ENCODE data around the gene MCC. TPM values are rescaled to one million over a fixed set of nuclear protein-coding genes. Genes with fewer than 3 reads are reported as not detected.

The MCC gene
- total and polyA plus RNA-seq, 7 donors = 1.4 to 13.8 (median 4.4) TPM

DNA sequence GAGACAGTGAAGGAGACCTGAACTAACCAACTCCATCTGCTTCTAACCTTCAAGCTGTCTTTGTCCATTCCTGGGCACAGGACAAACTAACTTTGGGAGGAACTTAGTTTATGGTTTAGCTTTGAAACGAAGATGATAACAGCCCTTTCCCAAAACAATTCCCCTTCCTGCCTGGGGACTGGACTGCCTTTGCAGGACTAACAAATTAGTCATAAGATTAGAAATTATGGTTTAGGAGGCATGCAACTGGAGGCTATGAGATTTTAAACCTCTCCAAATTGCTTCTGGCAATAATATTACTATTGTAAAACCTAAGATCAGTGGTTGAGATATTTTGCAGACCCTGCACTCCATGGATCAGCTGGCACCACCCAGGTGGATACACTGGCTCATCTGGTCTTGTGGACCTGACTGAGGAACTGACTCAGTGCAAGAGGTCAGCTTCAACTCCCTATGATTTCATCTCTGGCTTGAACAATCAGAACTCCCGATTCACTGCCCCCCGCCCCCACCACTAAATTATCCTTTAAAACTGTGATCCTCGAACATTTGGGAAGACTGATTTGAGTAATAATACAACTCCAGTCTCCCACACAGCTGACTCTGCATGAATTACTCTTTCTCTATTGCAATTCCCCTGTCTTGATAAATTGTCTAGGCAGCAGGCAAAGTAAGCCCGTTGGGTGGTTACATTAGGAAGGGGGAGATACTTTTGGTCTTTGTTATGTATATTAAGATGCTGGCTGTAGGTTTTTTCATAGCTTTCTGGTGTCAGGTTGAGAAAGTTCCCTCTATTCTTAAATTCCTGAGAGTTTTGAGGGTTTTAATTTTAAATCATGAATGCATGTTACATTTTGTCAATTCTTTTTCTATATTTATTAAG lies 266.7 kb downstream of the MCC start:
- peaks cover 13% of the 10 kb centered on the region for H3K4me1 ChIP-seq
- no peaks in the 10 kb centered on the region for H3K36me3 ChIP-seq (ENCODE audit: insufficient read depth in 1 of 2, low read depth in 1 of 2)

DNA sequence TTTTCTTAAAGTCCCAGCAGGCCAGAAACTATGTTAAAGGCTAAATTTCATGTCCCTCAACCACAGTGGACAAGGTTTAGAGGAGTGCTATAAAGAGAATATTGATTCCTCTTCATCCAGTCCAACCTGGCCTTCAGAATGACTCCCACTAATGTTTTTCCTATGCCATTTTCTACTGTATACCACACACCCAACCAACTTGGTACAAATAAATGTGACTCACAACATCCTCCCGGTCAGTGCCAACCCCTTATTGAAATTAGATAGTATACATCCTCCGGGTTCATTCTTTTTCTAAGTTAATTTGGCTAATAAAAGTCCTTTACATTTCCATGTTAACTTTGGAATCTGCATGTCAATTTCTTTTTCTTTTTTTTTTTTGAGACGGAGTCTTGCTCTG lies 268.6 kb downstream of the MCC start:
- TF ChIP-seq, protein P1, sequence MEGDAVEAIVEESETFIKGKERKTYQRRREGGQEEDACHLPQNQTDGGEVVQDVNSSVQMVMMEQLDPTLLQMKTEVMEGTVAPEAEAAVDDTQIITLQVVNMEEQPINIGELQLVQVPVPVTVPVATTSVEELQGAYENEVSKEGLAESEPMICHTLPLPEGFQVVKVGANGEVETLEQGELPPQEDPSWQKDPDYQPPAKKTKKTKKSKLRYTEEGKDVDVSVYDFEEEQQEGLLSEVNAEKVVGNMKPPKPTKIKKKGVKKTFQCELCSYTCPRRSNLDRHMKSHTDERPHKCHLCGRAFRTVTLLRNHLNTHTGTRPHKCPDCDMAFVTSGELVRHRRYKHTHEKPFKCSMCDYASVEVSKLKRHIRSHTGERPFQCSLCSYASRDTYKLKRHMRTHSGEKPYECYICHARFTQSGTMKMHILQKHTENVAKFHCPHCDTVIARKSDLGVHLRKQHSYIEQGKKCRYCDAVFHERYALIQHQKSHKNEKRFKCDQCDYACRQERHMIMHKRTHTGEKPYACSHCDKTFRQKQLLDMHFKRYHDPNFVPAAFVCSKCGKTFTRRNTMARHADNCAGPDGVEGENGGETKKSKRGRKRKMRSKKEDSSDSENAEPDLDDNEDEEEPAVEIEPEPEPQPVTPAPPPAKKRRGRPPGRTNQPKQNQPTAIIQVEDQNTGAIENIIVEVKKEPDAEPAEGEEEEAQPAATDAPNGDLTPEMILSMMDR (IDR thresholded peaks at IDR 0.05) = no peak
- ATAC-seq (no peak), DNase-seq (no peak)
- intact Hi-C loops (cut with DNase I) = loop anchor here in 1 of 2 donors (5.0 kb wide), 1 partner anchor 73 kb away; no protein-coding TSS in a partner anchor
- 91 to 97% (median 95%) methylated on average over 2 to 3 of the region's 3 CpGs for WGBS, 3 donors
- H3K4me1 ChIP-seq = peaks cover 13% of the 10 kb centered on the region
- H3K27ac ChIP-seq = no peak overlapping the region
- no peaks in the 10 kb centered on the region for H3K9me3 ChIP-seq
- no peak overlapping the region for H3K4me3 ChIP-seq
- H3K27me3 ChIP-seq (ENCODE audit: insufficient read depth in 3 of 3, low read length in 2 of 3) = no peaks in the 10 kb centered on the region
- H3K36me3 ChIP-seq (ENCODE audit: insufficient read depth in 1 of 2, low read depth in 1 of 2) = no peaks in the 10 kb centered on the region

More for the DNA sequence above, 266.7 kb downstream of the MCC start:
- ATAC-seq (no peak), DNase-seq (no peak)
- Histone ChIP-seq H3K4me3 (no peak overlapping the region), H3K27ac (no peak overlapping the region), H3K9me3 (no peaks in the 10 kb centered on the region), H3K27me3 (ENCODE audit: insufficient read depth in 3 of 3, low read length in 2 of 3) (no peaks in the 10 kb centered on the region)
- intact Hi-C loops (cut with DNase I) = no loop called here
- 63 to 76% (median 63%) methylated on average over 5 of the region's 5 CpGs for WGBS, 3 donors
- TF ChIP-seq, protein P1 (IDR thresholded peaks at IDR 0.05) = no peak

DNA sequence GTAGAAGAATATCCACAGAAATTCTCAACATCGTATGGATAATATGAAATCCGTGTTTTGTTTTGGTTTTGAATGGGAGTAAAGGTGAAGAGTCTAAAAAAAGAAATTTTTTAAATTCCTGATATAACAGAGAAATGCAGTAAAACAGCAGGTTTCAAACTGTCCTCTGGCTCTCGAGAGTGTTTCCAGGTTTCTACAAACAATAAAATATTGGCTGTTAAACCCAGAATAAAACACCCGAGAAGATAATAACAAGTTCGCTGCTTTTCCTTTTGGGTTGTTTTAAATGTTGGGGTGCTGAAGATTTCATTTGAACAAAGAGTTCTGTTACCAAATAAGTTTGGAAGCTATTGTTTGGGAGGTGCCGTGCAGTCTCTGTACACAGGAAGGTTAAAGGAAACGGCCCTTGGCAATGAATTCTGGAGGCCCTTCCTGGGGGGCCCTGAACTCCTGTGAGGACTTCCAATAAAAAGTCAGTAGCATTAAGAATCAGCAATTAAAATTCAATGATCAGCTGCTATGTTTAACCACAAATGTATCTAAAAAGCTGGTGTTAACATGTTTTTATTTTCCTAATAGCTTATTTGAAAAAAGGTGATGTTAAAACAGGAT lies 269.2 kb downstream of the MCC start:
- Histone ChIP-seq H3K27me3 (ENCODE audit: insufficient read depth in 3 of 3, low read length in 2 of 3) (no peaks in the 10 kb centered on the region), H3K4me1 (peaks cover 13% of the 10 kb centered on the region), H3K4me3 (peak overlapping the region; percentile 15), H3K27ac (no peak overlapping the region), H3K36me3 (ENCODE audit: insufficient read depth in 1 of 2, low read depth in 1 of 2) (no peaks in the 10 kb centered on the region), H3K9me3 (no peaks in the 10 kb centered on the region)
- DNase-seq (no peak), ATAC-seq (no peak)
- TF ChIP-seq, protein P1 (IDR thresholded peaks at IDR 0.05) = no peak
- 49 to 58% (median 53%) methylated on average over 7 of the region's 7 CpGs for WGBS, 3 donors
- intact Hi-C loops (cut with DNase I) = loop anchor here in 1 of 2 donors (5.0 kb wide), 1 partner anchor 73 kb away; no protein-coding TSS in a partner anchor

DNA sequence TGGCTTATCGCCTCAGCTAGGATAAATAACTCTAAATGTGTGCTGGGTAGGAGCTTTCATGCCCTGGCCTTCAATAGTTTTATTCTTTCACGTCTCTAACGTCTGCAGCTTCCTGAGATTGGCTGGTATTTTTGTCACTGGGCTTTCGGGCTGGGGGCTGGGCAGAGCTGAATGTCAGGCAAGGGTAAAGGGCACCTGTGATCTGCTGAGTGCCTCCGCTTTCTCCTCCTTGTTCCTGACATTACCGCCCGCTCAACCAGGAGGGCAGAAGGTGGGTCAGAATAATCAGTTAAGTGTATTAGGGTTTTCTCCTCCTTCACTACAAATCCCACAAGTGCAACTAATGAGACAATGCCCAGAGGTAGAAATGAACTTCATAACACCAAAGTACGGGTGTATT lies 270.1 kb downstream of the MCC start:
- H3K4me3 ChIP-seq = peak overlapping the region; percentile 36
- H3K9me3 ChIP-seq = no peaks in the 10 kb centered on the region
- no peak for DNase-seq
- 35 to 46% (median 43%) methylated on average over 8 of the region's 8 CpGs for WGBS, 3 donors
- intact Hi-C loops (cut with DNase I) = loop anchor here in 1 of 2 donors (5.0 kb wide), 1 partner anchor 74 kb away; no protein-coding TSS in a partner anchor
- H3K27me3 ChIP-seq (ENCODE audit: insufficient read depth in 3 of 3, low read length in 2 of 3) = no peaks in the 10 kb centered on the region
- H3K27ac ChIP-seq = peak overlapping the region; percentile 25
- H3K4me1 ChIP-seq = peaks cover 6% of the 10 kb centered on the region
- peak; percentile 43 to 69 (median 56) for ATAC-seq
- TF ChIP-seq, protein P1 (IDR thresholded peaks at IDR 0.05) = no peak
- H3K36me3 ChIP-seq (ENCODE audit: insufficient read depth in 1 of 2, low read depth in 1 of 2) = no peaks in the 10 kb centered on the region

All from psoas muscle (tissue), 8 donors.